ENCODE results near the gene KLF7. TPM values are rescaled to one million over a fixed set of nuclear protein-coding genes. Genes with fewer than 3 reads are reported as not detected.
A peak's percentile ranks its signal among the peaks of the same experiment; 100 is the strongest.

KLF7 gene
- 54.7 TPM for total RNA-seq

GRCh38 chr2:207165121-207166038, at the start of gene KLF7:
KLF7 (minus strand) TSS chr2:207165948; CDS start chr2:207165568, 380 bp downstream.
- DNase-seq (ENCODE audit: low spot score), result peak; percentile 60

GRCh38 chr2:207215308-207215707, 49.6 kb upstream of the KLF7 start:
- DNase-seq (ENCODE audit: low spot score), result no peak

GRCh38 chr2:207214446-207214845, 48.7 kb upstream of the KLF7 start:
- no peak for DNase-seq (ENCODE audit: low spot score)

- DNase-seq (ENCODE audit: low spot score), result no peak
Observed at GRCh38 chr2:207206011-207206410, 40.3 kb upstream of the KLF7 start.

GRCh38 chr2:207205173-207205957, 39.6 kb upstream of the KLF7 start:
- DNase-seq (ENCODE audit: low spot score), result no peak

- no peak for DNase-seq (ENCODE audit: low spot score)
Observed at GRCh38 chr2:207203056-207203455, 37.3 kb upstream of the KLF7 start.

- no peak for DNase-seq (ENCODE audit: low spot score)
Observed at GRCh38 chr2:207202645-207203044, 36.9 kb upstream of the KLF7 start.

- no peak for DNase-seq (ENCODE audit: low spot score)
Observed at GRCh38 chr2:207201416-207201815, 35.7 kb upstream of the KLF7 start.

GRCh38 chr2:207200136-207200535, 34.4 kb upstream of the KLF7 start:
- no peak for DNase-seq (ENCODE audit: low spot score)

GRCh38 chr2:207194028-207194427, 28.3 kb upstream of the KLF7 start:
- no peak for DNase-seq (ENCODE audit: low spot score)

- DNase-seq (ENCODE audit: low spot score), result no peak
Observed at GRCh38 chr2:207188626-207189419, 23.1 kb upstream of the KLF7 start.

GRCh38 chr2:207185372-207185771, 19.6 kb upstream of the KLF7 start:
- DNase-seq (ENCODE audit: low spot score), result no peak

- no peak for DNase-seq (ENCODE audit: low spot score)
Observed at GRCh38 chr2:207184768-207185167, 19.0 kb upstream of the KLF7 start.

- no peak for DNase-seq (ENCODE audit: low spot score)
Observed at GRCh38 chr2:207184348-207184747, 18.6 kb upstream of the KLF7 start.

GRCh38 chr2:207183506-207183905, 17.8 kb upstream of the KLF7 start:
- DNase-seq (ENCODE audit: low spot score), result no peak

- DNase-seq (ENCODE audit: low spot score), result no peak
Observed at GRCh38 chr2:207182911-207183310, 17.2 kb upstream of the KLF7 start.

GRCh38 chr2:207181526-207182274, 16.0 kb upstream of the KLF7 start:
- no peak for DNase-seq (ENCODE audit: low spot score)

GRCh38 chr2:207180741-207181140, 15.0 kb upstream of the KLF7 start:
- DNase-seq (ENCODE audit: low spot score), result no peak

- DNase-seq (ENCODE audit: low spot score), result no peak
Observed at GRCh38 chr2:207176247-207176646, 10.5 kb upstream of the KLF7 start.

- no peak for DNase-seq (ENCODE audit: low spot score)
Observed at GRCh38 chr2:207173641-207174040, 7.9 kb upstream of the KLF7 start.
